Caco-2 (cell line): ENCODE measurements around the gene GRM1. TPM values are rescaled to one million over a fixed set of nuclear protein-coding genes. Genes with fewer than 3 reads are reported as not detected.

Source experiments
- BruUV-seq: library from RNA; stranded (reverse); fragments of 400-500 nt; replicated peaks from 2 replicates; lab custom pipeline; 2021; lab: Mats Ljungman, UMichigan
- CTCF ChIA-PET: fragments of 300-600 bp; sonication (Branson Sonifier 250); formaldehyde crosslinking; loops from one replicate; lab custom pipeline; 2022; ENCODE audit warnings: antibody characterized with exemption; lab: Charles Lee
- POLR2A ChIA-PET: fragments of 300-600 bp; sonication (Branson Sonifier 250); formaldehyde crosslinking; loops from one replicate; lab custom pipeline; 2022; ENCODE audit warnings: antibody characterized with exemption; lab: Charles Lee
- DNase-seq, 2 experiments: peaks; one replicate each; pipeline versions ENCODE4 v3.0.0 to v3.0.0-alpha.2; 2020 to 2022
- H3K27me3 ChIP-seq: replicated peaks from 2 replicates; pipeline ENCODE4 v1.6.0; 2011; ENCODE audit warnings: low read length; ENCODE audit not compliant: control insufficient read depth, insufficient read depth
- H3K36me3 ChIP-seq: 2 replicates; pipeline ENCODE4 v1.5.1; 2011; ENCODE audit warnings: low read length; ENCODE audit not compliant: control insufficient read depth, insufficient read depth
- H3K4me1 ChIP-seq: fragments of 250-450 bp; sonication (Bioruptor Pico); 2 replicates; pipeline ENCODE4 v1.5.1; 2020; ENCODE audit warnings: mild to moderate bottlenecking
- H3K4me3 ChIP-seq: 2 replicates; pipeline ENCODE4 v1.5.1; 2011; ENCODE audit warnings: low read depth, mild to moderate bottlenecking, control low read depth, low read length
- H3K9me3 ChIP-seq: fragments of 250-450 bp; sonication (Bioruptor Pico); 2 replicates; pipeline ENCODE4 v1.5.1; 2020; ENCODE audit warnings: mild to moderate bottlenecking, moderate library complexity
- H3K27ac Mint-ChIP-seq: one replicate; pipeline ENCODE4 v1.8.0; 2022; ENCODE audit warnings: mixed read lengths; ENCODE audit not compliant: unreplicated experiment
- H3K27me3 Mint-ChIP-seq: one replicate; pipeline ENCODE4 v1.8.0; 2022; ENCODE audit warnings: mixed read lengths; ENCODE audit not compliant: insufficient read depth, unreplicated experiment
- H3K36me3 Mint-ChIP-seq: one replicate; pipeline ENCODE4 v1.8.0; 2022; ENCODE audit warnings: mild to moderate bottlenecking, mixed read lengths; ENCODE audit not compliant: insufficient read depth, unreplicated experiment
- H3K4me1 Mint-ChIP-seq: one replicate; pipeline ENCODE4 v1.8.0; 2022; ENCODE audit warnings: low read depth, mixed read lengths; ENCODE audit not compliant: unreplicated experiment
- H3K4me3 Mint-ChIP-seq: one replicate; pipeline ENCODE4 v1.8.0; 2022; ENCODE audit warnings: mild to moderate bottlenecking, moderate library complexity, mixed read lengths; ENCODE audit not compliant: unreplicated experiment
- H3K9me3 Mint-ChIP-seq: one replicate; pipeline ENCODE4 v1.8.0; 2022; ENCODE audit warnings: mixed read lengths; ENCODE audit not compliant: unreplicated experiment
- CTCF ChIP-seq, 2 experiments: fragments of 200-600 bp in 1 of 2; IDR thresholded peaks; 1 replicate in 1 of 2; 2 replicates in 1 of 2; pipeline versions ENCODE4 v1.5.1 to v1.8.0; 2011 to 2022; ENCODE audit warnings: antibody characterized with exemption in 1 of 2, control low read depth in 1 of 2, inconsistent platforms in 1 of 2, low read depth in 1 of 2, low read length in 1 of 2, mild to moderate bottlenecking in 1 of 2, moderate library complexity in 1 of 2; ENCODE audit not compliant: insufficient read depth in 1 of 2, severe bottlenecking in 1 of 2, unreplicated experiment in 1 of 2
- intact Hi-C: fragments of 100-400 bp; cut with micrococcal nuclease; formaldehyde crosslinking; loops from one replicate; pipeline ENCODE4 v1.10.0; 2022; ENCODE audit not compliant: unreplicated experiment
- total RNA-seq: library from RNA; stranded (reverse); gene quantifications from 2 replicates; pipeline ENCODE4 v1.2.3, GENCODE V29; 2022

GRM1 gene
- total RNA-seq, 1 experiment from 2014 or later, result not detected

DNA sequence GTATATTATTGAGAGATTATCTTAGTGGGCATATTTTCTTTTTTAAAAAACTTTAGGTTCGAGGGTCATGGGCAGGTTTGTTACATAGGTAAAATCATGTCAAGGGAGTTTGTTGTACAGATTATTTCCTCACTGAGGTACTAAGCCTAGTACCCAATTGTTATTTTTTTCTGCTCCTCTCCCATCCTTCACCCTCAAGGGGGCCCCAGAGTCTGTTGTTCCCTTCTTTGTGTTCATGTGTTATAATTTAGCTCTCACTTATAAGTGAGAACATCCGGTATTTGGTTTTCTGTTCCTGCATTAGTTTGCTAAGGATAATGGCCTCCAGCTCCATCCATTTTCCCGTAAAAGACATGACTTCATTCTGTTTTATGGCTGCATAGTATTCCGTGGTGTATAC, 266.8 kb downstream of the GRM1 start:
- intact Hi-C loops, result no loop called here
- POLR2A ChIA-PET, result no interaction called here

DNA sequence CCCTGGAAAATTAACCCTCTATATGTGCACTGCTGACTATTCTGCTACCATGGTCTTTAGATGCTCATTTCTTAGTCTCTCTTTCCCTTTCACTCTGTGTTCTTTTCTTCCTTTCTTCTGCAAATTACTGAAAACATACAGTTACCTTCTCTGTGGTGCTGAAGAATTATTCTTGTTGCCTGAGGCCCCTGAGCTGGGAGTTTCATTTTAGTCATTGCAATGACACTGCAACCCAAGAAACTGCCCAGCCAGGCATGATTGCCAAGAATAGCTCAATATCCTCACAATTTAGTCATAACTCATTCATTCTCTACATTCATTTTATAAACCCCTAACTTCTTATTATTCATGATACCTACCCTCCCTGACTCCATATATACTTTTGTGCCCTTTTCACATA, 269.0 kb downstream of the GRM1 start:
- Histone ChIP-seq H3K4me1 (no peaks in the 10 kb centered on the region), H3K27me3 (no peaks in the 10 kb centered on the region), H3K9me3 (no peaks in the 10 kb centered on the region), H3K36me3 (no peaks in the 10 kb centered on the region), H3K4me3 (no peak overlapping the region)
- intact Hi-C loops, result no loop called here
- POLR2A ChIA-PET, result no interaction called here
- CTCF ChIA-PET, result no interaction called here
- no TSS peak for BruUV-seq
- H3K27me3 Mint-ChIP-seq, result peaks cover 2% of the 10 kb centered on the region
- no peak overlapping the region for H3K27ac Mint-ChIP-seq
- TF ChIP-seq CTCF (IDR thresholded peaks at IDR 0.05; ENCODE audit: insufficient read depth in 1 of 2, low read depth in 1 of 2, low read length in 1 of 2, severe bottlenecking in 1 of 2, unreplicated experiment in 1 of 2), result no peak
- no peaks in the 10 kb centered on the region for H3K4me1 Mint-ChIP-seq
- DNase-seq, result no peak
- no peaks in the 10 kb centered on the region for H3K36me3 Mint-ChIP-seq
- no peaks in the 10 kb centered on the region for H3K9me3 Mint-ChIP-seq
- H3K4me3 Mint-ChIP-seq, result no peak overlapping the region

More for the DNA sequence above, 266.8 kb downstream of the GRM1 start:
- H3K4me3 Mint-ChIP-seq, result no peak overlapping the region
- Histone ChIP-seq H3K36me3 (no peaks in the 10 kb centered on the region), H3K27me3 (no peaks in the 10 kb centered on the region), H3K4me1 (no peaks in the 10 kb centered on the region), H3K9me3 (no peaks in the 10 kb centered on the region), H3K4me3 (no peak overlapping the region)
- H3K27ac Mint-ChIP-seq, result no peak overlapping the region
- H3K4me1 Mint-ChIP-seq, result no peaks in the 10 kb centered on the region
- H3K36me3 Mint-ChIP-seq, result no peaks in the 10 kb centered on the region
- no peak for TF ChIP-seq CTCF (IDR thresholded peaks at IDR 0.05; ENCODE audit: insufficient read depth in 1 of 2, low read depth in 1 of 2, low read length in 1 of 2, severe bottlenecking in 1 of 2, unreplicated experiment in 1 of 2)
- BruUV-seq, result no TSS peak
- H3K27me3 Mint-ChIP-seq, result peaks cover 2% of the 10 kb centered on the region
- DNase-seq, result no peak
- CTCF ChIA-PET, result no interaction called here
- no peaks in the 10 kb centered on the region for H3K9me3 Mint-ChIP-seq

GRCh38 chr6:146300521-146300920, 271.7 kb downstream of the GRM1 start:
- intact Hi-C loops, result no loop called here
- Mint-ChIP-seq H3K9me3 (no peaks in the 10 kb centered on the region), H3K27me3 (peaks cover 2% of the 10 kb centered on the region), H3K4me3 (no peak overlapping the region), H3K27ac (no peak overlapping the region), H3K36me3 (no peaks in the 10 kb centered on the region), H3K4me1 (no peaks in the 10 kb centered on the region)
- no peaks in the 10 kb centered on the region for H3K9me3 ChIP-seq
- no peak for TF ChIP-seq CTCF (IDR thresholded peaks at IDR 0.05; ENCODE audit: insufficient read depth in 1 of 2, low read depth in 1 of 2, low read length in 1 of 2, severe bottlenecking in 1 of 2, unreplicated experiment in 1 of 2)
- H3K4me3 ChIP-seq, result no peak overlapping the region
- ChIA-PET CTCF (no interaction called here), POLR2A (no interaction called here)
- no peaks in the 10 kb centered on the region for H3K27me3 ChIP-seq
- H3K4me1 ChIP-seq, result no peaks in the 10 kb centered on the region
- no peaks in the 10 kb centered on the region for H3K36me3 ChIP-seq
- no TSS peak for BruUV-seq
- no peak for DNase-seq
